Naive thymus-derived CD4-positive, alpha-beta T cell (primary cell): ENCODE data around the gene EMP3. TPM values are rescaled to one million over a fixed set of nuclear protein-coding genes. Genes with fewer than 3 reads are reported as not detected.

ENCODE experiments used
- ATAC-seq: fragments of 150-1000 bp; cut with Tn5 transposase; 2 replicates; pipeline ENCODE4 v1.10.0; 2021; ENCODE audit warnings: mild to moderate bottlenecking, moderate library complexity
- CTCF ChIA-PET: fragments of 350-600 bp; sonication (Branson Sonifier 250); formaldehyde crosslinking; loops from one replicate; lab custom pipeline; 2021; ENCODE audit warnings: antibody characterized with exemption; lab: Charles Lee
- POLR2A ChIA-PET: fragments of 350-600 bp; sonication (Branson Sonifier 250); formaldehyde crosslinking; loops from one replicate; lab custom pipeline; 2021; ENCODE audit warnings: antibody characterized with exemption, inconsistent platforms; lab: Charles Lee
- DNase-seq, 9 donors: peaks; one replicate each; pipeline versions ENCODE4 v3.0.0 to v3.0.0-alpha.2; 2020 to 2022; ENCODE audit warnings: mixed read lengths in 1 of 9
- H3K27ac ChIP-seq: one replicate; pipeline ENCODE4 v1.7.0; 2013; ENCODE audit warnings: mild to moderate bottlenecking, low read depth, low read length, moderate library complexity
- H3K27me3 ChIP-seq, 2 donors: one replicate each; pipeline ENCODE4 v1.7.0; 2013; ENCODE audit warnings: low read length in 2 of 2, mild to moderate bottlenecking in 2 of 2, moderate library complexity in 2 of 2; ENCODE audit not compliant: control insufficient read depth in 2 of 2, insufficient read depth in 2 of 2
- H3K36me3 ChIP-seq, 3 experiments: 1 replicate in 2 of 3; 2 replicates in 1 of 3; pipeline ENCODE4 v1.7.0; 2013; ENCODE audit warnings: low read length in 3 of 3, mild to moderate bottlenecking in 3 of 3, moderate library complexity in 1 of 3; ENCODE audit not compliant: insufficient read depth in 3 of 3, control insufficient read depth in 2 of 3
- H3K4me1 ChIP-seq, 2 donors: one replicate each; pipeline ENCODE4 v1.7.0; 2013; ENCODE audit warnings: low read length in 2 of 2, mild to moderate bottlenecking in 2 of 2, moderate library complexity in 1 of 2; ENCODE audit not compliant: control insufficient read depth in 2 of 2, insufficient read depth in 2 of 2
- H3K4me3 ChIP-seq: 2 replicates; pipeline ENCODE4 v1.7.0; 2013; ENCODE audit warnings: mild to moderate bottlenecking, low read length
- H3K9me3 ChIP-seq, 3 experiments: 1 replicate in 2 of 3; 2 replicates in 1 of 3; pipeline ENCODE4 v1.7.0; 2013; ENCODE audit warnings: low read length in 3 of 3; ENCODE audit not compliant: control insufficient read depth in 2 of 3
- H3K27ac Mint-ChIP-seq, 9 donors: one replicate each; pipeline ENCODE4 v1.8.0; 2020 to 2022; ENCODE audit warnings: mixed read lengths in 9 of 9, mild to moderate bottlenecking in 8 of 9, moderate library complexity in 5 of 9, inconsistent platforms in 2 of 9
- H3K27me3 Mint-ChIP-seq, 5 donors: one replicate each; pipeline ENCODE4 v1.8.0; 2021 to 2022; ENCODE audit warnings: mixed read lengths in 5 of 5, mild to moderate bottlenecking in 1 of 5
- H3K36me3 Mint-ChIP-seq, 5 donors: one replicate each; pipeline ENCODE4 v1.8.0; 2020 to 2022; ENCODE audit warnings: mixed read lengths in 5 of 5, mild to moderate bottlenecking in 3 of 5, inconsistent platforms in 1 of 5
- H3K4me1 Mint-ChIP-seq, 7 donors: one replicate each; pipeline ENCODE4 v1.8.0; 2020 to 2022; ENCODE audit warnings: mixed read lengths in 7 of 7, mild to moderate bottlenecking in 3 of 7, inconsistent platforms in 1 of 7
- H3K4me3 Mint-ChIP-seq, 10 donors: one replicate each; pipeline ENCODE4 v1.8.0; 2020 to 2022; ENCODE audit warnings: mild to moderate bottlenecking in 10 of 10, mixed read lengths in 10 of 10, moderate library complexity in 6 of 10, inconsistent platforms in 2 of 10
- H3K9me3 Mint-ChIP-seq, 11 donors: one replicate each; pipeline ENCODE4 v1.8.0; 2020 to 2022; ENCODE audit warnings: mixed read lengths in 11 of 11, mild to moderate bottlenecking in 4 of 11, inconsistent platforms in 1 of 11, moderate library complexity in 1 of 11
- intact Hi-C, 2 donors: fragments of 100-400 bp; cut with micrococcal nuclease; formaldehyde crosslinking; loops; one replicate each; pipeline ENCODE4 v1.15.1; 2023
- polyA plus RNA-seq, 2 donors: library from polyadenylated mRNA; unstranded; fragments of 300-500 nt; fragmentation: Illumina TruSeq; gene quantifications; one replicate each; pipeline ENCODE4 v1.2.3, GENCODE V29; 2021
- total RNA-seq, 6 experiments: library from RNA in 5 of 6; stranded (reverse) in 5 of 6; gene quantifications; 1 replicate in 5 of 6; 2 replicates in 1 of 6; pipeline ENCODE4 v1.2.3 and lab custom pipeline; 2021 to 2026

Gene EMP3
- total and polyA plus RNA-seq, 7 experiments from 2014 or later = 183 to 711 (median 386) TPM

DNA sequence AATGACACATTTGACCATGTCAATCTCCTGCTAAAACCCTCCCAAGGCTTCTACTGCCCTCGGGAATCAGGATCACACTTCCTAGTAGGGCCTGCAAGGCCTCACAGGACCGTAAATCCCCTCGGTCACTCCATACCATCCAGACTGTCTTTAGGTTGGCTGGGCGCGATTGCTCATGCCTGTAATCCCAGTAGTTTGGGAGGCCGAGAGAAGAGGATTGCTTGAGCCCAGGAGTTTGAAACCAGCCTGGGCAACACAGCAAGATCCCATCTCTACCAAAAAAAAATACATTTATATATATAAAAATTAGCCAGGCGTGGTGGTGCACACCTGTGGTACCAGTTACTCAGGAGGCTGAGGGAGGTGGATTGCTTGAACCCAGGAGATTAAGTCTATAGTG is 23.4 kb downstream of the EMP3 start:
- no peaks in the 10 kb centered on the region for H3K9me3 ChIP-seq
- Mint-ChIP-seq H3K27me3 (no peaks in the 10 kb centered on the region), H3K36me3 (peaks cover 0 to 9% (median 3%) of the 10 kb centered on the region in 5 donors), H3K27ac (peak overlapping the region in 1 of 9 donors; percentile 36), H3K4me3 (no peak overlapping the region), H3K4me1 (peaks cover 0 to 10% (median 3%) of the 10 kb centered on the region in 7 donors), H3K9me3 (no peaks in the 10 kb centered on the region)
- H3K4me3 ChIP-seq = no peak overlapping the region
- H3K36me3 ChIP-seq = no peaks in the 10 kb centered on the region
- H3K27ac ChIP-seq = no peak overlapping the region
- intact Hi-C loops = no loop called here
- DNase-seq (no peak), ATAC-seq (no peak)
- no peaks in the 10 kb centered on the region for H3K27me3 ChIP-seq
- CTCF ChIA-PET = no interaction called here
- H3K4me1 ChIP-seq = no peaks in the 10 kb centered on the region
- POLR2A ChIA-PET = no interaction called here

DNA sequence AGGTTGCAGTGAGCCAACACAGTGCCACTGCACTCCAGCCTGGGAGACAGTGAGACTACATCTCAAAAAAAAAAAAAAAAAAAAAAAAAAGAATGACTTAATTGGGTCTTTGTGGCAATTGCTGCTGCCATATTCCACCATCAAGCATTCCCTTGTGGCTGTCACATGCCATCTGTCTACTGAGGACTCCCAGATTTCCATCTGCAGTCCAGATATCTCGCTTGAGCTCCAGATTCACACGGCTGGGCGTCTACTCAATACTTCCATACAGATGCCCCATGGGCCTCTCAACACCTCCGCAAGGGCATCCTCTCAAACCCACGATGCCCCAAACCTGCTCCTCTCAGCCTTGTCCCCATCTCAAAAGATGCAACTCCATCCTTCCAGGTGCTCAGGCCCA is 25.5 kb downstream of the EMP3 start:
- ChIA-PET CTCF (interaction anchor here (0.7 to 1.5 kb wide), 3 partner anchors 10 to 233 kb away, joined by 4 to 5 read pairs (median 4); no protein-coding TSS in a partner anchor), POLR2A (no interaction called here)
- Mint-ChIP-seq H3K4me3 (no peak overlapping the region), H3K36me3 (peaks cover 0 to 9% (median 3%) of the 10 kb centered on the region in 5 donors), H3K4me1 (peaks cover 0 to 10% (median 3%) of the 10 kb centered on the region in 7 donors), H3K27ac (peak overlapping the region in 1 of 9 donors; percentile 5), H3K27me3 (no peaks in the 10 kb centered on the region), H3K9me3 (no peaks in the 10 kb centered on the region)
- Histone ChIP-seq H3K4me3 (no peak overlapping the region), H3K27me3 (no peaks in the 10 kb centered on the region), H3K9me3 (no peaks in the 10 kb centered on the region), H3K27ac (no peak overlapping the region), H3K36me3 (no peaks in the 10 kb centered on the region), H3K4me1 (no peaks in the 10 kb centered on the region)
- no peak for DNase-seq
- no peak for ATAC-seq
- intact Hi-C loops = loop anchor here (1.0 to 2.0 kb wide), 4 partner anchors 16 to 257 kb away; no protein-coding TSS in a partner anchor

DNA sequence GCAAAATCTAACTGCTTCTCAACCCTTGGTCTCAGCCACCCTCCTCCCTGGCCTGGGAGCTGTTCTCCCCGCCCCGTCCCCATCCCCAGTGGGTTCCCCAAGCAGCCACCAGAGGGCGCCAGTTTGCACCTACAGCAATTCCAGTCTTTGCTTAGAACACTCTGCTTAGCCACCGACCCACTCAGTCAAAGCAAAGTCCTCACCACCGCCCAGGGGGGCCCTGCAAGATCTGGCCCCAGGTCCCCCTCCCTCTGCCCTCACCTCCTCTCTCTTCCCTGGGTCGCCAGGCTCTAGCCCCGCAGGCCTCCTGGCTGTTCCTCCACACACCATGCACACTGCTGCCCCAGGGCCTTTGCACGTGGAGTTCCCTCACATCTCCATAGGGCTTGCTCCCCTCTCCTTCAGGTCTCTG is 26.0 kb downstream of the EMP3 start:
- no peak overlapping the region for H3K27ac ChIP-seq
- ATAC-seq (peak; percentile 82), DNase-seq (peak; percentile 49 to 81 (median 64))
- no peaks in the 10 kb centered on the region for H3K9me3 ChIP-seq
- no peaks in the 10 kb centered on the region for H3K36me3 ChIP-seq
- H3K27me3 ChIP-seq = no peaks in the 10 kb centered on the region
- Mint-ChIP-seq H3K27ac (peak overlapping the region in 1 of 9 donors; percentile 5), H3K27me3 (no peaks in the 10 kb centered on the region), H3K36me3 (peaks cover 0 to 9% (median 3%) of the 10 kb centered on the region in 5 donors), H3K4me1 (peaks cover 0 to 10% (median 3%) of the 10 kb centered on the region in 7 donors), H3K4me3 (peak overlapping the region in 1 of 10 donors; percentile 45), H3K9me3 (no peaks in the 10 kb centered on the region)
- ChIA-PET CTCF (interaction anchor here (1.5 kb wide), 1 partner anchor 233 kb away, joined by 5 read pairs; no protein-coding TSS in a partner anchor), POLR2A (no interaction called here)
- no peaks in the 10 kb centered on the region for H3K4me1 ChIP-seq
- H3K4me3 ChIP-seq = no peak overlapping the region
- intact Hi-C loops = loop anchor here (1.0 to 2.0 kb wide), 4 partner anchors 17 to 257 kb away; no protein-coding TSS in a partner anchor

DNA sequence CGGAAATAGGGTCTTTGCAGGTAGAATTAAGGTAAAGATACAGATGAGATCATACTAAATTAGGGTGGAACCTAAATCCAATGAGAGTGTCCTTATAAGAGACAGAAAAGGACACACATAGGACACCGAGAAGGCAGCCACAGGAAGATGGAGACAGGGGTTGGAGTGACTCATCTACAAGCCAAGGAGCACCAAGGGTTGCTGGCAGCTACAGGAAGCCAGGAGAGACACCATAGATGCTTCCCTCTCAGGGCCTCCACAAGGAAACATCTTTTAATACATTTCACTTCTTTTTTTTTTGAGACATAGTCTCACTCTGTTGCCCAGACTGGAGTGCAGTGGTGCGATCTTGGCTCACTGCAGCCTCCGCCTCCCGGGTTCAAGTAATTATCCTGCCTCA is 28.3 kb downstream of the EMP3 start:
- Mint-ChIP-seq H3K36me3 (peaks cover 0 to 4% (median 0%) of the 10 kb centered on the region in 5 donors), H3K4me3 (no peak overlapping the region), H3K27me3 (no peaks in the 10 kb centered on the region), H3K4me1 (peaks cover 0 to 9% (median 3%) of the 10 kb centered on the region in 7 donors), H3K9me3 (no peaks in the 10 kb centered on the region), H3K27ac (no peak overlapping the region)
- Histone ChIP-seq H3K4me3 (no peak overlapping the region), H3K27ac (no peak overlapping the region), H3K27me3 (no peaks in the 10 kb centered on the region), H3K4me1 (no peaks in the 10 kb centered on the region), H3K36me3 (peaks cover 0 to 4% (median 0%) of the 10 kb centered on the region in 3 experiments), H3K9me3 (no peaks in the 10 kb centered on the region)
- no peak for ATAC-seq
- intact Hi-C loops = no loop called here
- no peak for DNase-seq
- POLR2A ChIA-PET = no interaction called here
- CTCF ChIA-PET = no interaction called here

DNA sequence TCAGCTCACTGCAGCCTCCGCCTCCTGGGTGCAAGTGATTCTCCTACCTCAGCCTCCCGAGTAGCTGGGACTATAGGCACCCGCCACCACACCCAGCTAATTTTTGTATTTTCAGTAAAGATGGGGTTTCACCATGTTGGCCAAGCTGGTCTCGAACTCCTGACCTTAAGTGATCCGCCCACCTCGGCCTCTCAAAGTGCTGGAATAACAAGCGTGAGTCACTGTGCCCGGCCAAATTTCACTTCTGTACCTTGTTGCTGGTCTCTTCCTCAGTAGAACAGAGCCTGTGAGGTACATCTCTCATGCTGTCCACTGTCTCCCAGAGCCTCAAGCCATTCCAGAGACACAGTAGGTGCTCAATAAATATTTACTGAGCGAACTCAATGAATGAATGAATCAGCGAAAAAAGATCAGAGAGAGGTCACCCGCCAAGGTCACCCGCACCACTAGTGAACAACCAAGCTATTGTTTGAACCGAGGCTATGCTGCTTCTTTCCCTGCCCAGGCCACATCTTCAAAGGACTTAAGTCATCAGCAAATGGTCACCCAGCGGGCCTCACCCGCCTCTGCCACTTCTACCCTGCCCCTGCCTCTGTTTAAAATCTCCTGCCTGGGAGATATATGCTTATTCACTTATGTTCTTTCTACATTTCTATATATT is 29.1 kb downstream of the EMP3 start:
- H3K36me3 Mint-ChIP-seq = peaks cover 0 to 5% (median 1%) of the 10 kb centered on the region in 5 donors
- peaks cover 0 to 9% (median 3%) of the 10 kb centered on the region in 7 donors for H3K4me1 Mint-ChIP-seq
- Histone ChIP-seq H3K36me3 (peaks cover 0 to 8% (median 0%) of the 10 kb centered on the region in 3 experiments), H3K4me1 (no peaks in the 10 kb centered on the region), H3K27me3 (no peaks in the 10 kb centered on the region), H3K9me3 (no peaks in the 10 kb centered on the region), H3K27ac (no peak overlapping the region), H3K4me3 (no peak overlapping the region)
- ChIA-PET POLR2A (no interaction called here), CTCF (no interaction called here)
- intact Hi-C loops = no loop called here
- DNase-seq = no peak
- no peaks in the 10 kb centered on the region for H3K27me3 Mint-ChIP-seq
- no peaks in the 10 kb centered on the region for H3K9me3 Mint-ChIP-seq
- no peak overlapping the region for H3K4me3 Mint-ChIP-seq
- no peak overlapping the region for H3K27ac Mint-ChIP-seq
- ATAC-seq = no peak

DNA sequence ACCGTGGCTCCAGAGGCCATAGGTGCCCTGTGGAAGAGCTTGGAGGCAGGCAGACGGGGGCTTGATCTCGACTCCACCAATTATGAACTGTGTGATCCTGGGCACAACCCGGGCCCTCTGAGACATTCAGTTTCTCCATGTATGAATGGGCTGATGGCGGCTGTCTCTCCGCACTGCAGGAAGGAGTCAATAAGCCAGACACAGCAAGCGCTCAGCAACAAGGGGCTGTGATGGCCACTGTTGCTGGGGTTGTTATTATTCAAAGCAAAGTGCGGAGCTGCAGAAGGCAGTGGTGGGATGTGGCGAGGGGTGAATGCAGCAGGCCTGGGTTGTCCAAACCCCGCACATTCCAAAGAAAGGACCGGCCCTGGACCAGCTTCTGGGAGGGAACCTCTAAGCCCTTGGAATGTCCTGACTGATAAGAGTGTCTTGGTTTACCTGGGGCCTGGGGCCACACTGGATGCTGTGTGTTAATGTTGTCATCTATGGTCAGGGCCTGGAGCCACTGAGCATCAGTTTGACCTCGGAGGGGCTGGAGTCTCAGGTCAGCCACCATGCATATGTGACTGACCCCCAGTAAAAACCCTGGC is 30.1 kb downstream of the EMP3 start:
- Histone ChIP-seq H3K4me1 (no peaks in the 10 kb centered on the region), H3K27me3 (no peaks in the 10 kb centered on the region), H3K36me3 (peaks cover 0 to 13% (median 0%) of the 10 kb centered on the region in 3 experiments), H3K9me3 (no peaks in the 10 kb centered on the region), H3K27ac (no peak overlapping the region), H3K4me3 (no peak overlapping the region)
- POLR2A ChIA-PET = no interaction called here
- Mint-ChIP-seq H3K27ac (no peak overlapping the region), H3K4me3 (no peak overlapping the region), H3K27me3 (no peaks in the 10 kb centered on the region), H3K9me3 (no peaks in the 10 kb centered on the region), H3K4me1 (peaks cover 0 to 9% (median 3%) of the 10 kb centered on the region in 7 donors), H3K36me3 (peaks cover 0 to 8% (median 1%) of the 10 kb centered on the region in 5 donors)
- intact Hi-C loops = no loop called here
- no peak for DNase-seq
- CTCF ChIA-PET = no interaction called here
- ATAC-seq = no peak
